Stimulated activated CD4-positive, alpha-beta T cell treated with anti-CD3 and anti-CD28 coated beads, Interleukin-15, amount 100 ng/mL, for 1 hour (primary cell): Measurements from ENCODE around the gene SGIP1.
A peak's percentile ranks its signal among the peaks of the same experiment; 100 is the strongest.
"Not testable (repeated sequence)": the region's sequence is repeated elsewhere in the genome, so short reads cannot be mapped to it uniquely, and the experiment has no call there.

ENCODE experiments used
- DNase-seq, 2 donors: peaks; one replicate each; pipeline ENCODE4 v3.0.0-alpha.2; 2020; ENCODE audit warnings: low read depth in 1 of 2, low spot score in 1 of 2

The SGIP1 gene

GRCh38 chr1:66761221-66761620 lies 227.3 kb downstream of the SGIP1 start:
- DNase-seq, result no peak

- no peak for DNase-seq
Measured at GRCh38 chr1:66764994-66765578, 231.1 kb downstream of the SGIP1 start.

- no peak for DNase-seq
Measured at GRCh38 chr1:66767626-66768025, 233.7 kb downstream of the SGIP1 start.

- no peak for DNase-seq
Measured at GRCh38 chr1:66768965-66769364, 235.0 kb downstream of the SGIP1 start.

- DNase-seq, result no peak
Measured at GRCh38 chr1:66769512-66770229, 235.7 kb downstream of the SGIP1 start.

GRCh38 chr1:66770240-66770639 lies 236.3 kb downstream of the SGIP1 start:
- DNase-seq, result no peak

GRCh38 chr1:66770694-66771093 lies 236.7 kb downstream of the SGIP1 start:
- DNase-seq, result no peak

- no peak for DNase-seq
Measured at GRCh38 chr1:66773227-66773626, 239.3 kb downstream of the SGIP1 start.

- DNase-seq, result no peak
Measured at GRCh38 chr1:66774438-66774837, 240.5 kb downstream of the SGIP1 start.

GRCh38 chr1:66775646-66776045 lies 241.7 kb downstream of the SGIP1 start:
- no peak for DNase-seq

- DNase-seq, result no peak
Measured at GRCh38 chr1:66777831-66778230, 243.9 kb downstream of the SGIP1 start.

GRCh38 chr1:66778266-66778665 lies 244.3 kb downstream of the SGIP1 start:
- no peak for DNase-seq

- no peak for DNase-seq
Measured at GRCh38 chr1:66778969-66779368, 245.0 kb downstream of the SGIP1 start.

- DNase-seq, result no peak
Measured at GRCh38 chr1:66779475-66780078, 245.6 kb downstream of the SGIP1 start.

GRCh38 chr1:66785800-66786199 lies 251.8 kb downstream of the SGIP1 start:
- DNase-seq, result not testable (repeated sequence)

GRCh38 chr1:66787641-66788040 lies 253.7 kb downstream of the SGIP1 start:
- DNase-seq, result no peak

GRCh38 chr1:66788231-66788939 lies 254.4 kb downstream of the SGIP1 start:
- DNase-seq, result peak in 1 of 2 donors; percentile 7

- DNase-seq, result no peak
Measured at GRCh38 chr1:66791621-66792610, 258.0 kb downstream of the SGIP1 start.

- not testable (repeated sequence) for DNase-seq
Measured at GRCh38 chr1:66795839-66796238, 261.9 kb downstream of the SGIP1 start.
